ENCODE results near the gene CCSER1.

DNA sequence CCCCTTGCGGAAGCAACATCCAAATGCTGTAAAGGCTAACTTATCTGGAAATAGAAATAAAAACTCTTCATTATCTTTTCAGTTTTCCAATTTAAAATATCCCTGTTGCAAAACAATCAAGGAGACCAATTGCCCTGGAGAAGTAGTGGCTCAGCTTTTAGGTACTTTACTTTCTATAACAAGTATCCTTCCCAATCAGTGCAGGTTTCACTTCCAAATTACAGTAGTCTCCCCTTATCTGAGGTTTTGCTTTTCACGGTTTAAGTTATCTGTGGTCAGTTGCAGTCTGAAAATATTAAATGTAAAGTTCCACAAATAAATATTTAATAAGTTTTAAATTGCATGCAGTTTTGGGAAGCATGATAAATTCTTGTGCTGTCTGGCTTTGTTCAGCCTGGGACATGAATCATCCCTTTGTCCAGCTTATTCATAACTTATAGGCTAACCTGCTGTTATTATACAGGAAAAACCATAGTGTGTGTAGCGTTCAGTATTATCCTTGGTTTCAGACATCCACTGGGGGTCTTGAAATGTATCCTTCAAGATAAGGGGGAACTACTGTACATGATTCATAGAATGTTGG is 1203.5 kb downstream of the CCSER1 start:
- TF ChIP-seq, protein P1, sequence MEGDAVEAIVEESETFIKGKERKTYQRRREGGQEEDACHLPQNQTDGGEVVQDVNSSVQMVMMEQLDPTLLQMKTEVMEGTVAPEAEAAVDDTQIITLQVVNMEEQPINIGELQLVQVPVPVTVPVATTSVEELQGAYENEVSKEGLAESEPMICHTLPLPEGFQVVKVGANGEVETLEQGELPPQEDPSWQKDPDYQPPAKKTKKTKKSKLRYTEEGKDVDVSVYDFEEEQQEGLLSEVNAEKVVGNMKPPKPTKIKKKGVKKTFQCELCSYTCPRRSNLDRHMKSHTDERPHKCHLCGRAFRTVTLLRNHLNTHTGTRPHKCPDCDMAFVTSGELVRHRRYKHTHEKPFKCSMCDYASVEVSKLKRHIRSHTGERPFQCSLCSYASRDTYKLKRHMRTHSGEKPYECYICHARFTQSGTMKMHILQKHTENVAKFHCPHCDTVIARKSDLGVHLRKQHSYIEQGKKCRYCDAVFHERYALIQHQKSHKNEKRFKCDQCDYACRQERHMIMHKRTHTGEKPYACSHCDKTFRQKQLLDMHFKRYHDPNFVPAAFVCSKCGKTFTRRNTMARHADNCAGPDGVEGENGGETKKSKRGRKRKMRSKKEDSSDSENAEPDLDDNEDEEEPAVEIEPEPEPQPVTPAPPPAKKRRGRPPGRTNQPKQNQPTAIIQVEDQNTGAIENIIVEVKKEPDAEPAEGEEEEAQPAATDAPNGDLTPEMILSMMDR (conservative IDR thresholded peaks at IDR 0.05): no peak
- TF ChIP-seq EZH2 (IDR thresholded peaks at IDR 0.05; ENCODE audit: low read depth): no peak

All from PC-9 (cell line).